CD14-positive monocyte (primary cell): ENCODE results near the gene SLC38A10. TPM values are rescaled to one million over a fixed set of nuclear protein-coding genes. Genes with fewer than 3 reads are reported as not detected.

Experiments
- DNase-seq, 3 donors: peaks; one replicate each; pipeline ENCODE4 v3.0.0-alpha.2; 2011 to 2022
- H2AFZ ChIP-seq: 2 replicates; pipeline ENCODE4 v1.6.0; 2012; ENCODE audit warnings: mild to moderate bottlenecking, low read depth, low read length, inconsistent platforms; ENCODE audit not compliant: insufficient read depth, poor library complexity, severe bottlenecking
- H3K27ac ChIP-seq, 2 donors: 1 replicate in 1 of 2; 2 replicates in 1 of 2; pipeline ENCODE4 v1.5.1; 2012 to 2013; ENCODE audit warnings: low read length in 2 of 2, control low read depth in 1 of 2, inconsistent platforms in 1 of 2, low read depth in 1 of 2, mild to moderate bottlenecking in 1 of 2
- H3K27me3 ChIP-seq, 2 donors: one replicate each; pipeline versions ENCODE4 v1.6.0 to v1.6.1; 2011 to 2013; ENCODE audit warnings: low read length in 2 of 2; ENCODE audit not compliant: control insufficient read depth in 2 of 2, insufficient read depth in 2 of 2
- H3K36me3 ChIP-seq, 2 donors: replicated peaks in 1 of 2; 1 replicate in 1 of 2; 2 replicates in 1 of 2; pipeline versions ENCODE4 v1.5.1 to v1.6.1; 2012 to 2013; ENCODE audit warnings: low read length in 2 of 2, control low read depth in 1 of 2, inconsistent platforms in 1 of 2, mild to moderate bottlenecking in 1 of 2; ENCODE audit not compliant: insufficient read depth in 2 of 2, control insufficient read depth in 1 of 2
- H3K4me1 ChIP-seq, 2 donors: 1 replicate in 1 of 2; 2 replicates in 1 of 2; pipeline versions ENCODE4 v1.5.1 to v1.6.1; 2012 to 2013; ENCODE audit warnings: low read length in 2 of 2, control low read depth in 1 of 2, inconsistent platforms in 1 of 2, mild to moderate bottlenecking in 1 of 2, moderate library complexity in 1 of 2; ENCODE audit not compliant: insufficient read depth in 2 of 2, control insufficient read depth in 1 of 2
- H3K4me2 ChIP-seq: replicated peaks from 2 replicates; pipeline ENCODE3; 2012; ENCODE audit warnings: low read length, moderate library complexity, mild to moderate bottlenecking; ENCODE audit not compliant: poor library complexity, severe bottlenecking; ENCODE audit errors: extremely low read depth
- H3K4me3 ChIP-seq, 3 experiments: fragments of 200-600 bp in 1 of 3; sonication (generic) in 1 of 3; replicated peaks in 1 of 3; 1 replicate in 2 of 3; 2 replicates in 1 of 3; pipeline ENCODE4 v1.5.1; 2011 to 2013; ENCODE audit warnings: low read length in 3 of 3, mild to moderate bottlenecking in 3 of 3, control low read depth in 2 of 3, low read depth in 2 of 3, inconsistent platforms in 1 of 3, moderate library complexity in 1 of 3
- H3K79me2 ChIP-seq: 2 replicates; pipeline ENCODE4 v1.6.0; 2012; ENCODE audit warnings: mild to moderate bottlenecking, control low read depth, inconsistent platforms, low read length, moderate library complexity; ENCODE audit not compliant: insufficient read depth
- H3K9ac ChIP-seq: 2 replicates; pipeline ENCODE4 v1.6.0; 2017; ENCODE audit warnings: low read length, mild to moderate bottlenecking; ENCODE audit not compliant: insufficient read depth, poor library complexity, severe bottlenecking
- H3K9me3 ChIP-seq, 2 donors: replicated peaks in 1 of 2; 1 replicate in 1 of 2; 2 replicates in 1 of 2; pipeline versions ENCODE4 v1.5.1 to v1.6.1; 2012 to 2013; ENCODE audit warnings: low read length in 2 of 2, control low read depth in 1 of 2; ENCODE audit not compliant: control insufficient read depth in 1 of 2, insufficient read depth in 1 of 2
- H4K20me1 ChIP-seq: 2 replicates; pipeline ENCODE4 v1.6.0; 2012; ENCODE audit warnings: mild to moderate bottlenecking, low read length, control low read depth, moderate library complexity; ENCODE audit not compliant: insufficient read depth
- H3K27ac Mint-ChIP-seq, 7 donors: one replicate each; pipeline ENCODE4 v1.8.0; 2020; ENCODE audit warnings: mild to moderate bottlenecking in 7 of 7, mixed read lengths in 7 of 7, moderate library complexity in 6 of 7, inconsistent platforms in 2 of 7
- H3K27me3 Mint-ChIP-seq, 3 donors: one replicate each; pipeline ENCODE4 v1.8.0; 2021 to 2022; ENCODE audit warnings: low read depth in 3 of 3, mild to moderate bottlenecking in 3 of 3, mixed read lengths in 3 of 3, moderate library complexity in 3 of 3, inconsistent platforms in 1 of 3
- H3K36me3 Mint-ChIP-seq, 2 donors: one replicate each; pipeline ENCODE4 v1.8.0; 2020; ENCODE audit warnings: mixed read lengths in 2 of 2, inconsistent platforms in 1 of 2, mild to moderate bottlenecking in 1 of 2
- H3K4me1 Mint-ChIP-seq: one replicate; pipeline ENCODE4 v1.8.0; 2020; ENCODE audit warnings: mild to moderate bottlenecking, mixed read lengths
- H3K4me3 Mint-ChIP-seq, 2 donors: one replicate each; pipeline ENCODE4 v1.8.0; 2020; ENCODE audit warnings: mild to moderate bottlenecking in 2 of 2, mixed read lengths in 2 of 2, moderate library complexity in 1 of 2
- H3K9me3 Mint-ChIP-seq, 7 donors: one replicate each; pipeline ENCODE4 v1.8.0; 2020 to 2022; ENCODE audit warnings: mixed read lengths in 7 of 7, mild to moderate bottlenecking in 6 of 7, moderate library complexity in 6 of 7, inconsistent platforms in 2 of 7
- CTCF ChIP-seq: fragments of 200-600 bp; IDR thresholded peaks from one replicate; pipeline ENCODE4 v1.8.0; 2022; ENCODE audit warnings: antibody characterized with exemption, mild to moderate bottlenecking
- WGBS: methylation state at CpG from one replicate; pipeline ENCODE4 v1.1.5; 2013; ENCODE audit warnings: missing lambda C conversion rate; ENCODE audit not compliant: insufficient coverage; 5-methylcytosine and 5-hydroxymethylcytosine counted together
- intact Hi-C, 2 donors: fragments of 100-400 bp; cut with micrococcal nuclease; formaldehyde crosslinking; loops; one replicate each; pipeline versions ENCODE4 v1.15.0 to v1.15.1; 2023
- polyA plus RNA-seq, 3 donors: library from polyadenylated mRNA; depleted of rRNA in 1 of 3; unstranded in 2 of 3; stranded (reverse) in 1 of 3; fragments of 300-500 nt in 2 of 3; fragments of >200 nt in 1 of 3; fragmentation: Illumina TruSeq in 2 of 3; gene quantifications; 1 replicate in 2 of 3; 2 replicates in 1 of 3; pipeline ENCODE4 v1.2.3, GENCODE V29; 2012 to 2021

SLC38A10 gene
- polyA plus RNA-seq, 3 donors: 50.8 to 76.1 (median 68.4) TPM

- Histone ChIP-seq H3K4me2 (peak overlapping the region; percentile 86), H3K79me2 (peaks cover 87% of the 10 kb centered on the region), H2AFZ (peak overlapping the region; percentile 49), H3K9me3 (no peaks in the 10 kb centered on the region), H3K9ac (peak overlapping the region; percentile 52), H3K27ac (peak overlapping the region; percentile 95 to 97), H4K20me1 (peaks cover 6% of the 10 kb centered on the region), H3K4me1 (peaks cover 84 to 86% of the 10 kb centered on the region in 2 donors), H3K4me3 (peak overlapping the region in 1 of 3 experiments; percentile 75), H3K36me3 (peaks cover 12 to 24% of the 10 kb centered on the region in 2 donors), H3K27me3 (no peaks in the 10 kb centered on the region)
- H3K27ac Mint-ChIP-seq: peak overlapping the region; percentile 93 to 98 (median 96)
- WGBS: 22% methylated on average over 9 of the region's 16 CpGs
- peaks cover 28 to 61% of the 10 kb centered on the region in 2 donors for H3K36me3 Mint-ChIP-seq
- no peaks in the 10 kb centered on the region for H3K27me3 Mint-ChIP-seq
- H3K4me3 Mint-ChIP-seq: peak overlapping the region; percentile 49 to 69
- H3K4me1 Mint-ChIP-seq: peaks cover 75% of the 10 kb centered on the region
- intact Hi-C loops: loop anchor here in 1 of 2 donors (10.0 kb wide), 2 partner anchors 107 to 197 kb away; partner anchors contain the start of gene BAHCC1
- no peaks in the 10 kb centered on the region for H3K9me3 Mint-ChIP-seq
- TF ChIP-seq CTCF: no peak
- peak; percentile 48 to 66 (median 61) for DNase-seq
These were observed 7.2 kb downstream of the SLC38A10 start for GRCh38 chr17:81287741-81288430.

- Histone ChIP-seq H3K9ac (peak overlapping the region; percentile 69), H3K27ac (peak overlapping the region; percentile 95 to 97), H3K4me1 (peaks cover 78 to 79% of the 10 kb centered on the region in 2 donors), H3K9me3 (no peaks in the 10 kb centered on the region), H3K36me3 (peaks cover 19 to 31% of the 10 kb centered on the region in 2 donors), H3K27me3 (no peaks in the 10 kb centered on the region), H3K79me2 (peaks cover 87% of the 10 kb centered on the region), H2AFZ (no peak overlapping the region), H3K4me2 (peak overlapping the region; percentile 86), H4K20me1 (peaks cover 9% of the 10 kb centered on the region), H3K4me3 (peak overlapping the region in 1 of 3 experiments; percentile 75)
- no peak for TF ChIP-seq CTCF
- Mint-ChIP-seq H3K4me3 (peak overlapping the region in 1 of 2 donors; percentile 69), H3K4me1 (peaks cover 69% of the 10 kb centered on the region), H3K27me3 (no peaks in the 10 kb centered on the region), H3K36me3 (peaks cover 32 to 69% of the 10 kb centered on the region in 2 donors), H3K27ac (peak overlapping the region; percentile 93 to 98 (median 96)), H3K9me3 (no peaks in the 10 kb centered on the region)
- intact Hi-C loops: loop anchor here in 1 of 2 donors (10.0 kb wide), 2 partner anchors 108 to 198 kb away; partner anchors contain the start of gene BAHCC1
- no peak for DNase-seq
- WGBS: 91% methylated on average over 18 of the region's 21 CpGs
These were observed 8.0 kb downstream of the SLC38A10 start for GRCh38 chr17:81287152-81287551.
